Liver (tissue), 9 donors: ENCODE data around the gene TUSC2. TPM values are rescaled to one million over a fixed set of nuclear protein-coding genes. Genes with fewer than 3 reads are reported as not detected.

Experiments
- DNase-seq: peaks from one replicate; pipeline ENCODE4 v3.0.0-alpha.2; 2017; ENCODE audit warnings: low spot score
- H3K27ac ChIP-seq, 2 donors: one replicate each; pipeline ENCODE4 v1.7.0; 2013; ENCODE audit warnings: inconsistent platforms in 2 of 2, low read length in 2 of 2, control low read depth in 1 of 2, low read depth in 1 of 2, mild to moderate bottlenecking in 1 of 2
- H3K27me3 ChIP-seq, 4 donors: one replicate each; pipeline versions ENCODE4 v1.6.1 to v1.7.0; 2013; ENCODE audit warnings: low read length in 3 of 4, inconsistent platforms in 1 of 4, mild to moderate bottlenecking in 1 of 4, moderate library complexity in 1 of 4; ENCODE audit not compliant: control insufficient read depth in 4 of 4, insufficient read depth in 4 of 4
- H3K36me3 ChIP-seq, 4 donors: one replicate each; pipeline versions ENCODE4 v1.6.1 to v1.7.0; 2013; ENCODE audit warnings: low read length in 3 of 4, mild to moderate bottlenecking in 3 of 4, low read depth in 1 of 4, moderate library complexity in 1 of 4; ENCODE audit not compliant: control insufficient read depth in 4 of 4, insufficient read depth in 3 of 4
- H3K4me1 ChIP-seq, 4 donors: one replicate each; pipeline versions ENCODE4 v1.6.1 to v1.7.0; 2013; ENCODE audit warnings: low read length in 3 of 4, mild to moderate bottlenecking in 3 of 4, moderate library complexity in 1 of 4; ENCODE audit not compliant: control insufficient read depth in 4 of 4, insufficient read depth in 4 of 4
- H3K4me3 ChIP-seq, 3 donors: one replicate each; pipeline versions ENCODE4 v1.6.1 to v1.7.0; 2013; ENCODE audit warnings: low read length in 3 of 3, control low read depth in 1 of 3, low read depth in 1 of 3, mild to moderate bottlenecking in 1 of 3
- H3K9ac ChIP-seq, 2 donors: one replicate each; pipeline ENCODE4 v1.7.0; 2013; ENCODE audit warnings: low read length in 2 of 2, mild to moderate bottlenecking in 2 of 2, moderate library complexity in 2 of 2, control low read depth in 1 of 2, low read depth in 1 of 2
- H3K9me3 ChIP-seq, 4 donors: one replicate each; pipeline versions ENCODE4 v1.6.1 to v1.7.0; 2013; ENCODE audit warnings: low read length in 3 of 4; ENCODE audit not compliant: control insufficient read depth in 4 of 4
- FOXA1 ChIP-seq: IDR thresholded peaks from 2 replicates; pipeline ENCODE4 v1.6.1; 2016; ENCODE audit warnings: antibody characterized with exemption
- FOXA2 ChIP-seq: IDR thresholded peaks from 2 replicates; pipeline ENCODE4 v1.6.1; 2016; ENCODE audit warnings: antibody characterized with exemption
- GABPA ChIP-seq, 2 donors: IDR thresholded peaks in 1 of 2; conservative IDR thresholded peaks in 1 of 2; 2 replicates each; pipeline ENCODE4 v1.6.1; 2016; ENCODE audit warnings: antibody characterized with exemption in 2 of 2, mild to moderate bottlenecking in 1 of 2, moderate library complexity in 1 of 2
- HNF4A ChIP-seq, 2 donors: conservative IDR thresholded peaks; 2 replicates each; pipeline ENCODE4 v1.6.1; 2016; ENCODE audit warnings: antibody characterized with exemption in 2 of 2, mild to moderate bottlenecking in 2 of 2
- HNF4G ChIP-seq: IDR thresholded peaks from 2 replicates; pipeline ENCODE4 v1.6.1; 2016; ENCODE audit warnings: antibody characterized with exemption
- JUND ChIP-seq, 2 donors: IDR thresholded peaks; 2 replicates each; pipeline ENCODE4 v1.6.1; 2016; ENCODE audit warnings: antibody characterized with exemption in 2 of 2
- NR2F2 ChIP-seq: IDR thresholded peaks from 2 replicates; pipeline ENCODE4 v1.6.1; 2016; ENCODE audit warnings: antibody characterized with exemption
- RXRA ChIP-seq, 2 donors: IDR thresholded peaks; 2 replicates each; pipeline ENCODE4 v1.6.1; 2017 to 2018; ENCODE audit warnings: antibody characterized with exemption in 2 of 2, mild to moderate bottlenecking in 1 of 2
- SP1 ChIP-seq: IDR thresholded peaks from 2 replicates; pipeline ENCODE4 v1.6.1; 2018; ENCODE audit warnings: antibody characterized with exemption, mild to moderate bottlenecking
- TAF1 ChIP-seq: conservative IDR thresholded peaks from 2 replicates; pipeline ENCODE4 v1.6.1; 2016; ENCODE audit warnings: antibody characterized with exemption, mild to moderate bottlenecking
- YY1 ChIP-seq: IDR thresholded peaks from 2 replicates; pipeline ENCODE4 v1.6.1; 2016; ENCODE audit warnings: antibody characterized with exemption, mild to moderate bottlenecking
- WGBS: extraction: QIAGEN DNeasy Blood & Tissue Kit; methylation state at CpG from one replicate; pipeline ENCODE4 v1.1.7; 2013; 5-methylcytosine and 5-hydroxymethylcytosine counted together
- polyA plus RNA-seq, 2 donors: library from polyadenylated mRNA; stranded (reverse) in 1 of 2; unstranded in 1 of 2; fragments of 200-250 nt in 1 of 2; fragments of >200 nt in 1 of 2; fragmentation: Nextera tagmentation in 1 of 2; extraction: Ambion mirVana in 1 of 2; gene quantifications; one replicate each; pipeline versions ENCODE4 v1.2.1 to v1.2.3, GENCODE V29; 2013 to 2015
- total RNA-seq, 2 donors: library from RNA; depleted of rRNA; stranded (reverse); fragments of >200 nt; gene quantifications; one replicate each; pipeline ENCODE4 v1.2.3, GENCODE V29; 2014
- TF ChIP-seq, protein P1 (sequence below): IDR thresholded peaks from 2 replicates; pipeline ENCODE4 v1.6.1; 2016; ENCODE audit warnings: antibody characterized with exemption
- TF ChIP-seq, protein P2 (sequence below): IDR thresholded peaks from 2 replicates; pipeline ENCODE4 v1.6.1; 2016; ENCODE audit warnings: antibody characterized with exemption
- TF ChIP-seq, protein P3 (sequence below): IDR thresholded peaks from 2 replicates; pipeline ENCODE4 v1.6.1; 2016; ENCODE audit warnings: antibody characterized with exemption
- TF ChIP-seq, protein P4 (sequence below): IDR thresholded peaks from 2 replicates; pipeline ENCODE4 v1.6.1; 2016; ENCODE audit warnings: antibody characterized with exemption, mild to moderate bottlenecking
- TF ChIP-seq, protein P5 (sequence below): fragments of 150-350 bp; IDR thresholded peaks from 2 replicates; pipeline ENCODE4 v1.5.1; 2017; ENCODE audit warnings: improper control_type of control experiment, low read depth, low read length; ENCODE audit not compliant: missing input control
- donor health status: healthy.
- donor health status: healthy.
- donor health status: healthy.
- donor health status: healthy.
- donor health status: healthy.

Gene TUSC2
- total and polyA plus RNA-seq, 4 donors, result 12.7 to 37.7 (median 21.7) TPM

DNA sequence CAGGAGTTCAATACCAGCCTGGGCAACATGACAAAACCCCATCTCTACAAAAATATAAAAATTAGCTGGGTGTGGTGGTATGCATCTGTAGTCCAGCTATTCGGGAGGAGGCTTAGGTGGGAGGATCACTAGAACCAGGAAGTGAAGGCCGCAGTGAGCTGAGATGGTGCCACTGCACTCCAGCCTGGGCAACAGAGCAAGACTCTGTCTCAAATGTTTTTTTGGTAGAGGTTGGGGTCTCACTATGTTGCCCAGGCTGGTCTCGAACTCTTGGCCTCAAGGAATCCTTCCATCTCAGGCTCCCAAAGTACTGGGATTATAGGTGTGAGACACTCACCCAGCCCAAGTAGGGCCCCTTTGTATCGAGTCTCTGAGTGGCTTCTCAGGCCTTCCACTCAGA is 33.9 kb downstream of the TUSC2 start:
- no peak for DNase-seq
- peaks cover 2 to 13% (median 6%) of the 10 kb centered on the region in 4 donors for H3K36me3 ChIP-seq
- H3K27ac ChIP-seq, result no peak overlapping the region
- peaks cover 10 to 39% (median 27%) of the 10 kb centered on the region in 4 donors for H3K4me1 ChIP-seq
- H3K27me3 ChIP-seq, result no peaks in the 10 kb centered on the region
- TF ChIP-seq FOXA2 (no peak), YY1 (no peak), HNF4G (no peak), GABPA (IDR thresholded peaks at IDR 0.05 in 1 of 2, conservative IDR thresholded peaks at IDR 0.05 in 1 of 2) (no peak), JUND (IDR thresholded peaks at IDR 0.05) (no peak), TAF1 (no peak), SP1 (no peak)
- TF ChIP-seq, protein P1, sequence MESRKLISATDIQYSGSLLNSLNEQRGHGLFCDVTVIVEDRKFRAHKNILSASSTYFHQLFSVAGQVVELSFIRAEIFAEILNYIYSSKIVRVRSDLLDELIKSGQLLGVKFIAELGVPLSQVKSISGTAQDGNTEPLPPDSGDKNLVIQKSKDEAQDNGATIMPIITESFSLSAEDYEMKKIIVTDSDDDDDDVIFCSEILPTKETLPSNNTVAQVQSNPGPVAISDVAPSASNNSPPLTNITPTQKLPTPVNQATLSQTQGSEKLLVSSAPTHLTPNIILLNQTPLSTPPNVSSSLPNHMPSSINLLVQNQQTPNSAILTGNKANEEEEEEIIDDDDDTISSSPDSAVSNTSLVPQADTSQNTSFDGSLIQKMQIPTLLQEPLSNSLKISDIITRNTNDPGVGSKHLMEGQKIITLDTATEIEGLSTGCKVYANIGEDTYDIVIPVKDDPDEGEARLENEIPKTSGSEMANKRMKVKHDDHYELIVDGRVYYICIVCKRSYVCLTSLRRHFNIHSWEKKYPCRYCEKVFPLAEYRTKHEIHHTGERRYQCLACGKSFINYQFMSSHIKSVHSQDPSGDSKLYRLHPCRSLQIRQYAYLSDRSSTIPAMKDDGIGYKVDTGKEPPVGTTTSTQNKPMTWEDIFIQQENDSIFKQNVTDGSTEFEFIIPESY, result no peak
- H3K9me3 ChIP-seq, result no peaks in the 10 kb centered on the region
- no peak overlapping the region for H3K4me3 ChIP-seq
- H3K9ac ChIP-seq, result no peak overlapping the region
- WGBS, result 92% methylated on average over 4 of the region's 4 CpGs

DNA sequence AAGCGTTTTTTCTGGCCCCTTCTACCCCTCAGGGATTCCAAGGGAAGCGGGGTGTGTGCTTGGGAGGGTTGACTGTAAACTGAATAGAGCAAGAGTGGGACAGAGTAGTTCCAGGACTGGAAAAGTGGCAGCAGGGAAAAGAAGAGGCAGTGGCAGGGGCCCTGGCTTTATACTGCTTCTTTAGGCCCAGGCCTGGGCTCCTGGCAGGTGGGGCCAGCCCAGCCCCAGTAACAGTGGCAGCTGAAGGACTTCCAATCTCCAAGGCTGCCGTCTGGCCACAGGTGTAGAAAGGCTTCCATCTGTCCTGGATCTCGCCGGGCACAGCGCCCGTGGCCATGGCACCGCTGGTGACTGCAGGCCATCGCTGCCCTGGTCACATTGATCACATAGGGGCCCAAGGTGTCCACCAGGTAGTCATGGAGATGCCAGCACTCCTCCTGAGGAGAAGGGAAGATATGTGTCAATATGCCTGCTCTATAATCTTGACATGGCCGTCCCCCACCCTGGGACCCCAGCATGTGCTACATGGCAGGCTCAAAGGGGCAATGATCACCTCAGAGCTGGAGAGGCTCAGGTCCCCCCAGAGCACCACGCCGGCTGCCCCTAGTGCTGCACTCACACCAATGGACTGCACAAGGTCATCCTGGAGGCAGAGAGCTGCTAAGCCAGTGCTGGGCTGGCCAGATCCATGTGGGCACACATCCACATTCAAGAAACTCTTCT is 34.8 kb downstream of the TUSC2 start:
- no peaks in the 10 kb centered on the region for H3K27me3 ChIP-seq
- H3K4me1 ChIP-seq, result peaks cover 5 to 31% (median 20%) of the 10 kb centered on the region in 4 donors
- peak overlapping the region; percentile 75 to 95 for H3K9ac ChIP-seq
- peak overlapping the region in 2 of 3 donors; percentile 22 to 75 for H3K4me3 ChIP-seq
- peak overlapping the region; percentile 95 to 97 for H3K27ac ChIP-seq
- DNase-seq, result no peak
- no peak for TF ChIP-seq JUND (IDR thresholded peaks at IDR 0.05)
- TF ChIP-seq TAF1, result no peak
- TF ChIP-seq, protein P2, sequence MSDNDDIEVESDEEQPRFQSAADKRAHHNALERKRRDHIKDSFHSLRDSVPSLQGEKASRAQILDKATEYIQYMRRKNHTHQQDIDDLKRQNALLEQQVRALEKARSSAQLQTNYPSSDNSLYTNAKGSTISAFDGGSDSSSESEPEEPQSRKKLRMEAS, result no peak
- TF ChIP-seq FOXA2, result no peak
- TF ChIP-seq RXRA (IDR thresholded peaks at IDR 0.05), result no peak
- TF ChIP-seq, protein P3, sequence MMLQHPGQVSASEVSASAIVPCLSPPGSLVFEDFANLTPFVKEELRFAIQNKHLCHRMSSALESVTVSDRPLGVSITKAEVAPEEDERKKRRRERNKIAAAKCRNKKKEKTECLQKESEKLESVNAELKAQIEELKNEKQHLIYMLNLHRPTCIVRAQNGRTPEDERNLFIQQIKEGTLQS, result no peak
- TF ChIP-seq HNF4G, result no peak
- no peak for TF ChIP-seq YY1
- TF ChIP-seq HNF4A (conservative IDR thresholded peaks at IDR 0.05), result no peak
- no peak for TF ChIP-seq FOXA1
- TF ChIP-seq, protein P4, sequence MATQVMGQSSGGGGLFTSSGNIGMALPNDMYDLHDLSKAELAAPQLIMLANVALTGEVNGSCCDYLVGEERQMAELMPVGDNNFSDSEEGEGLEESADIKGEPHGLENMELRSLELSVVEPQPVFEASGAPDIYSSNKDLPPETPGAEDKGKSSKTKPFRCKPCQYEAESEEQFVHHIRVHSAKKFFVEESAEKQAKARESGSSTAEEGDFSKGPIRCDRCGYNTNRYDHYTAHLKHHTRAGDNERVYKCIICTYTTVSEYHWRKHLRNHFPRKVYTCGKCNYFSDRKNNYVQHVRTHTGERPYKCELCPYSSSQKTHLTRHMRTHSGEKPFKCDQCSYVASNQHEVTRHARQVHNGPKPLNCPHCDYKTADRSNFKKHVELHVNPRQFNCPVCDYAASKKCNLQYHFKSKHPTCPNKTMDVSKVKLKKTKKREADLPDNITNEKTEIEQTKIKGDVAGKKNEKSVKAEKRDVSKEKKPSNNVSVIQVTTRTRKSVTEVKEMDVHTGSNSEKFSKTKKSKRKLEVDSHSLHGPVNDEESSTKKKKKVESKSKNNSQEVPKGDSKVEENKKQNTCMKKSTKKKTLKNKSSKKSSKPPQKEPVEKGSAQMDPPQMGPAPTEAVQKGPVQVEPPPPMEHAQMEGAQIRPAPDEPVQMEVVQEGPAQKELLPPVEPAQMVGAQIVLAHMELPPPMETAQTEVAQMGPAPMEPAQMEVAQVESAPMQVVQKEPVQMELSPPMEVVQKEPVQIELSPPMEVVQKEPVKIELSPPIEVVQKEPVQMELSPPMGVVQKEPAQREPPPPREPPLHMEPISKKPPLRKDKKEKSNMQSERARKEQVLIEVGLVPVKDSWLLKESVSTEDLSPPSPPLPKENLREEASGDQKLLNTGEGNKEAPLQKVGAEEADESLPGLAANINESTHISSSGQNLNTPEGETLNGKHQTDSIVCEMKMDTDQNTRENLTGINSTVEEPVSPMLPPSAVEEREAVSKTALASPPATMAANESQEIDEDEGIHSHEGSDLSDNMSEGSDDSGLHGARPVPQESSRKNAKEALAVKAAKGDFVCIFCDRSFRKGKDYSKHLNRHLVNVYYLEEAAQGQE, result no peak
- TF ChIP-seq, protein P5, sequence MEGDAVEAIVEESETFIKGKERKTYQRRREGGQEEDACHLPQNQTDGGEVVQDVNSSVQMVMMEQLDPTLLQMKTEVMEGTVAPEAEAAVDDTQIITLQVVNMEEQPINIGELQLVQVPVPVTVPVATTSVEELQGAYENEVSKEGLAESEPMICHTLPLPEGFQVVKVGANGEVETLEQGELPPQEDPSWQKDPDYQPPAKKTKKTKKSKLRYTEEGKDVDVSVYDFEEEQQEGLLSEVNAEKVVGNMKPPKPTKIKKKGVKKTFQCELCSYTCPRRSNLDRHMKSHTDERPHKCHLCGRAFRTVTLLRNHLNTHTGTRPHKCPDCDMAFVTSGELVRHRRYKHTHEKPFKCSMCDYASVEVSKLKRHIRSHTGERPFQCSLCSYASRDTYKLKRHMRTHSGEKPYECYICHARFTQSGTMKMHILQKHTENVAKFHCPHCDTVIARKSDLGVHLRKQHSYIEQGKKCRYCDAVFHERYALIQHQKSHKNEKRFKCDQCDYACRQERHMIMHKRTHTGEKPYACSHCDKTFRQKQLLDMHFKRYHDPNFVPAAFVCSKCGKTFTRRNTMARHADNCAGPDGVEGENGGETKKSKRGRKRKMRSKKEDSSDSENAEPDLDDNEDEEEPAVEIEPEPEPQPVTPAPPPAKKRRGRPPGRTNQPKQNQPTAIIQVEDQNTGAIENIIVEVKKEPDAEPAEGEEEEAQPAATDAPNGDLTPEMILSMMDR, result no peak
- TF ChIP-seq NR2F2, result no peak
- 84% methylated on average over 12 of the region's 12 CpGs for WGBS
- H3K36me3 ChIP-seq, result peaks cover 4 to 22% (median 9%) of the 10 kb centered on the region in 4 donors
- H3K9me3 ChIP-seq, result no peaks in the 10 kb centered on the region
